MM.1S (cell line): Measurements from ENCODE around the gene CACNB4.

Experiments
- DNase-seq: peaks from one replicate; pipeline ENCODE4 v3.0.0-alpha.2; 2015
- H2AFZ ChIP-seq: fragments of 300-600 bp; sonication (generic); 2 replicates; pipeline ENCODE4 v1.6.0; 2016; ENCODE audit warnings: antibody characterized with exemption, low read length
- H3F3A ChIP-seq: fragments of 300-600 bp; sonication (generic); 2 replicates; pipeline ENCODE4 v1.6.1; 2016; ENCODE audit warnings: mild to moderate bottlenecking, antibody characterized with exemption, low read length, moderate library complexity, mixed read lengths; ENCODE audit not compliant: insufficient read depth
- H3K27ac ChIP-seq: fragments of 300-600 bp; sonication (generic); 2 replicates; pipeline ENCODE4 v1.5.1; 2016; ENCODE audit warnings: mild to moderate bottlenecking, low read length
- H3K27me3 ChIP-seq: fragments of 300-600 bp; sonication (generic); replicated peaks from 2 replicates; pipeline ENCODE4 v1.6.0; 2016; ENCODE audit warnings: low read length; ENCODE audit not compliant: insufficient read depth
- H3K36me3 ChIP-seq: fragments of 300-600 bp; sonication (generic); replicated peaks from 2 replicates; pipeline ENCODE4 v1.6.1; 2016; ENCODE audit warnings: mild to moderate bottlenecking, low read length, mixed read lengths; ENCODE audit not compliant: insufficient read depth
- H3K4me1 ChIP-seq: fragments of 300-600 bp; sonication (generic); 2 replicates; pipeline ENCODE4 v1.6.1; 2016; ENCODE audit warnings: low read length, mixed read lengths
- H3K4me2 ChIP-seq: fragments of 300-600 bp; sonication (generic); 2 replicates; pipeline ENCODE4 v1.6.0; 2016; ENCODE audit warnings: low read depth, low read length
- H3K4me3 ChIP-seq: fragments of 300-600 bp; sonication (generic); 2 replicates; pipeline ENCODE4 v1.5.1; 2016; ENCODE audit warnings: low read length, mixed read lengths
- H3K79me2 ChIP-seq: fragments of 300-600 bp; sonication (generic); 2 replicates; pipeline ENCODE4 v1.6.1; 2016; ENCODE audit warnings: mixed run types, low read length, mixed read lengths
- H3K9ac ChIP-seq: fragments of 300-600 bp; sonication (generic); 2 replicates; pipeline ENCODE4 v1.6.1; 2016; ENCODE audit warnings: low read length, mixed read lengths
- H3K9me2 ChIP-seq: fragments of 300-600 bp; sonication (generic); replicated peaks from 2 replicates; pipeline ENCODE4 v1.6.1; 2016; ENCODE audit warnings: mild to moderate bottlenecking, low read length, mixed read lengths; ENCODE audit not compliant: insufficient read depth
- H3K9me3 ChIP-seq: fragments of 300-600 bp; sonication (generic); replicated peaks from 2 replicates; pipeline ENCODE4 v1.6.1; 2016; ENCODE audit warnings: mild to moderate bottlenecking, low read length, mixed read lengths; ENCODE audit not compliant: insufficient read depth
- H4K20me1 ChIP-seq: fragments of 300-600 bp; sonication (generic); 2 replicates; pipeline ENCODE4 v1.6.1; 2016; ENCODE audit warnings: mild to moderate bottlenecking, low read length, moderate library complexity, mixed read lengths; ENCODE audit not compliant: insufficient read depth
- CTCF ChIP-seq: fragments of 300-600 bp; sonication (generic); IDR thresholded peaks from 2 replicates; pipeline ENCODE4 v1.5.1; 2016; ENCODE audit warnings: antibody characterized with exemption, low read length, mixed read lengths
- EZH2 ChIP-seq: fragments of 300-600 bp; sonication (generic); optimal IDR thresholded peaks from 2 replicates; pipeline ENCODE3; 2017; ENCODE audit warnings: low read depth, mild to moderate bottlenecking, antibody characterized with exemption, low read length, mixed read lengths
- EZH2phosphoT487 ChIP-seq: fragments of 300-600 bp; sonication (generic); IDR thresholded peaks from 2 replicates; pipeline ENCODE4 v1.6.1; 2018; ENCODE audit warnings: antibody characterized with exemption, low read length

CACNB4 gene

GRCh38 chr2:151860613-151861146 is 238.2 kb downstream of the CACNB4 start:
- Histone ChIP-seq H3K36me3 (no peaks in the 10 kb centered on the region), H3K27ac (no peak overlapping the region), H2AFZ (no peak overlapping the region), H3F3A (no peaks in the 10 kb centered on the region), H3K4me3 (no peak overlapping the region), H4K20me1 (no peaks in the 10 kb centered on the region), H3K27me3 (no peaks in the 10 kb centered on the region), H3K4me1 (no peaks in the 10 kb centered on the region), H3K9ac (no peak overlapping the region), H3K79me2 (no peaks in the 10 kb centered on the region), H3K4me2 (no peak overlapping the region), H3K9me3 (no peaks in the 10 kb centered on the region), H3K9me2 (no peaks in the 10 kb centered on the region)
- no peak for DNase-seq
- TF ChIP-seq EZH2phosphoT487 (no peak), EZH2 (no peak), CTCF (no peak)

- H3K9me2 ChIP-seq: no peaks in the 10 kb centered on the region
- no peak overlapping the region for H3K4me3 ChIP-seq
- DNase-seq: no peak
- no peak overlapping the region for H3K4me2 ChIP-seq
- no peak overlapping the region for H3K9ac ChIP-seq
- H2AFZ ChIP-seq: no peak overlapping the region
- H3F3A ChIP-seq: no peaks in the 10 kb centered on the region
- H3K36me3 ChIP-seq: no peaks in the 10 kb centered on the region
- H4K20me1 ChIP-seq: no peaks in the 10 kb centered on the region
- no peak overlapping the region for H3K27ac ChIP-seq
- no peaks in the 10 kb centered on the region for H3K9me3 ChIP-seq
- no peaks in the 10 kb centered on the region for H3K4me1 ChIP-seq
- H3K79me2 ChIP-seq: no peaks in the 10 kb centered on the region
- no peaks in the 10 kb centered on the region for H3K27me3 ChIP-seq
- TF ChIP-seq EZH2 (no peak), CTCF (no peak), EZH2phosphoT487 (no peak)
Observed at GRCh38 chr2:151860210-151860609, 238.6 kb downstream of the CACNB4 start.

GRCh38 chr2:151857650-151858049 is 241.2 kb downstream of the CACNB4 start:
- H3K4me1 ChIP-seq: peaks cover 9% of the 10 kb centered on the region; the same call in 1 of the 2 replicates
- no peaks in the 10 kb centered on the region for H3K27me3 ChIP-seq
- no peaks in the 10 kb centered on the region for H3K36me3 ChIP-seq
- no peaks in the 10 kb centered on the region for H3K9me3 ChIP-seq
- no peaks in the 10 kb centered on the region for H4K20me1 ChIP-seq
- H3K4me2 ChIP-seq: no peak overlapping the region
- H3K79me2 ChIP-seq: no peaks in the 10 kb centered on the region
- no peak overlapping the region for H3K9ac ChIP-seq
- H3K27ac ChIP-seq: no peak overlapping the region
- TF ChIP-seq EZH2 (no peak), EZH2phosphoT487 (no peak), CTCF (no peak)
- no peaks in the 10 kb centered on the region for H3K9me2 ChIP-seq
- H3K4me3 ChIP-seq: no peak overlapping the region
- H2AFZ ChIP-seq: no peak overlapping the region
- H3F3A ChIP-seq: no peaks in the 10 kb centered on the region
- no peak for DNase-seq
